ENCODE data around the gene KIZ. TPM values are rescaled to one million over a fixed set of nuclear protein-coding genes. Genes with fewer than 3 reads are reported as not detected.
A peak's percentile ranks its signal among the peaks of the same experiment; 100 is the strongest.

The KIZ gene
- total RNA-seq, 1 donor from 2014 or later = 15.0 TPM

DNA sequence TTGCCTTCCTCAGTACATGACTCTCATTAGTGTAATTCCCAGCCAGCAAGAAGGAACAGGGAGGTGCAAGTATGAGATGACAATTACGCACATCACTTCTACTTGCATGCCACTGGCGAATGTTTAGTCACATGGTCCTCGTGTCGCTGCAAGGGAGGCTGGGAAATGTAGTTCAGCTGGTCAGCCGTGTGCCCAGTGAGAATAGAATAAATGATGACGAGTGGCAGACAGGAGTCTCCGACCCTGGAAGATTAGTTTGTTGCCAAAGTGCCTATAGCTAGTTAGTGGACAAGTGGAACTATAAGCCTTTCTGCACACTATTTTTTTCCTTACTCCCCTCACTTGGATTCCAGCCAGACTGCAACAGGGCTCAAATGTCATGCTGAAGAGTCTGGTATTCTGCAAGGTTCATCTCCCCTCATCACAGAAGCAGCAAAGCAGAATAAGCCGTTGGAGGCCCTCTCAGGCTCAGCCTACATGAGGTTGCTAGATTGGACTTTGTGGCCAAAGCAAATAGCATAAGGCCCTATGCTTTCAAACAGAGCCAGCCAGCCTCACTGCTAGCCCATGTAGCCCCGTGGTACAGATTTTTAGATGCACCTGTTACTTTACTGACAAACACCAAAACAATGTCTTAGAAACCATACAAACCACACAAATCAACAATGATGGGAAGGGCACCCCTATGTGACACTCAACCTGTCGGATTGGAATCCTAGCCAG lies 29.4 kb upstream of the KIZ start:
- Mint-ChIP-seq H3K27ac (ENCODE audit: unreplicated experiment) (no peak overlapping the region), H3K4me1 (peaks cover 16% of the 10 kb centered on the region), H3K36me3 (ENCODE audit: low read depth) (no peaks in the 10 kb centered on the region), H3K27me3 (ENCODE audit: low read depth) (peaks cover 93% of the 10 kb centered on the region), H3K9me3 (no peaks in the 10 kb centered on the region), H3K4me3 (no peak overlapping the region)
- DNase-seq (ENCODE audit: low read depth, low spot score) = no peak
- no peak for TF ChIP-seq CTCF (conservative IDR thresholded peaks at IDR 0.05)

GRCh38 chr20:21099751-21100577 lies 25.9 kb upstream of the KIZ start:
- H3K27me3 Mint-ChIP-seq (ENCODE audit: low read depth) = peaks cover 100% of the 10 kb centered on the region
- H3K27ac Mint-ChIP-seq (ENCODE audit: unreplicated experiment) = peak overlapping the region; percentile 57
- H3K4me3 Mint-ChIP-seq = peak overlapping the region; percentile 84
- DNase-seq (ENCODE audit: low read depth, low spot score) = peak; percentile 41
- H3K36me3 Mint-ChIP-seq (ENCODE audit: low read depth) = no peaks in the 10 kb centered on the region
- no peak for TF ChIP-seq CTCF (conservative IDR thresholded peaks at IDR 0.05)
- H3K9me3 Mint-ChIP-seq = no peaks in the 10 kb centered on the region
- H3K4me1 Mint-ChIP-seq = peaks cover 32% of the 10 kb centered on the region

GRCh38 chr20:21100578-21101452 lies 25.1 kb upstream of the KIZ start:
- peaks cover 32% of the 10 kb centered on the region for H3K4me1 Mint-ChIP-seq
- peak overlapping the region; percentile 57 for H3K27ac Mint-ChIP-seq (ENCODE audit: unreplicated experiment)

DNA sequence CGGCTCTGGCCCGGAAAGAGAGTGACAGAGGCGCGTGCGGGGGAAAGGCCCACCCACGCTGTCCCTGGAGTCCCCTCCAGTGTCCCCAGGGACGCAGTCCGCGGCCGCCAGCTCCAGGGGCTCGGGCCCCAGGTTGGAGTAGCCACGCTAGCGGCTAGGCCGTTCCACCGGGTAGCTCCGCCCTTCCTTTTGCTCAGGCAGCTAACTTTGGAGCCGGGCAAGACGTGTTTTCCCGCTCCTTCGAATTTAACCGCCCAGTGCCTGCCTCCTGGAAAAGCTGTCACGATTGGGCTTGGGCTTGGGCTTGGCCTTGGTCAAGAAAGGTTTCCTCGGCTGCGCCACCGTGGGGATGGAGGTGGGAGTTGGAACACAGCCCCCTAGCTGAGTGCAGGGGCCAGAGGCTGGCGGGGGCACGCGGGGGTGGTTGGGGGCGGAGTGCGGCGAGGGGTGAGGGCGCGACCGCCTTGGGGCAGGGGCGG lies 24.4 kb upstream of the KIZ start:
- no peaks in the 10 kb centered on the region for H3K9me3 Mint-ChIP-seq
- no peak for TF ChIP-seq CTCF (conservative IDR thresholded peaks at IDR 0.05)
- H3K27ac Mint-ChIP-seq (ENCODE audit: unreplicated experiment) = no peak overlapping the region
- peaks cover 32% of the 10 kb centered on the region for H3K4me1 Mint-ChIP-seq
- peak; percentile 50 for DNase-seq (ENCODE audit: low read depth, low spot score)
- no peaks in the 10 kb centered on the region for H3K36me3 Mint-ChIP-seq (ENCODE audit: low read depth)
- no peak overlapping the region for H3K4me3 Mint-ChIP-seq
- peaks cover 100% of the 10 kb centered on the region for H3K27me3 Mint-ChIP-seq (ENCODE audit: low read depth)

More at GRCh38 chr20:21100578-21101452, 25.1 kb upstream of the KIZ start:
- peak; percentile 32 for DNase-seq (ENCODE audit: low read depth, low spot score)
- Mint-ChIP-seq H3K36me3 (ENCODE audit: low read depth) (no peaks in the 10 kb centered on the region), H3K4me3 (peak overlapping the region; percentile 84), H3K9me3 (no peaks in the 10 kb centered on the region), H3K27me3 (ENCODE audit: low read depth) (peaks cover 100% of the 10 kb centered on the region)
- no peak for TF ChIP-seq CTCF (conservative IDR thresholded peaks at IDR 0.05)

Measured in neural crest cell (in vitro differentiated cells).